Small intestine (tissue), 7 donors: Measurements from ENCODE around the gene VTI1A. TPM values are rescaled to one million over a fixed set of nuclear protein-coding genes. Genes with fewer than 3 reads are reported as not detected.

Experiments
- DNase-seq, 2 donors: peaks; one replicate each; pipeline versions ENCODE4 v3.0.0 to v3.0.0-alpha.2; 2013
- FAIRE-seq: peaks from 2 replicates; lab custom pipeline; 2012; peaks lifted over from hg19 to GRCh38; lab: Jason Lieb, UNC
- H3K27ac ChIP-seq, 3 donors: one replicate each; pipeline ENCODE4 v1.5.1; 2013; ENCODE audit warnings: low read length in 2 of 3, mild to moderate bottlenecking in 2 of 3, control low read depth in 1 of 3, inconsistent platforms in 1 of 3, low read depth in 1 of 3, moderate library complexity in 1 of 3
- H3K27me3 ChIP-seq, 3 donors: one replicate each; pipeline ENCODE4 v1.6.1; 2013; ENCODE audit warnings: low read length in 3 of 3, inconsistent platforms in 1 of 3; ENCODE audit not compliant: control insufficient read depth in 3 of 3, insufficient read depth in 3 of 3
- H3K36me3 ChIP-seq, 3 donors: one replicate each; pipeline ENCODE4 v1.6.1; 2013; ENCODE audit warnings: low read length in 3 of 3, inconsistent platforms in 1 of 3, low read depth in 1 of 3, mild to moderate bottlenecking in 1 of 3, moderate library complexity in 1 of 3; ENCODE audit not compliant: control insufficient read depth in 3 of 3, insufficient read depth in 2 of 3
- H3K4me1 ChIP-seq, 3 donors: one replicate each; pipeline ENCODE4 v1.6.1; 2013; ENCODE audit warnings: low read length in 2 of 3, inconsistent platforms in 1 of 3, low read depth in 1 of 3, mild to moderate bottlenecking in 1 of 3, moderate library complexity in 1 of 3; ENCODE audit not compliant: control insufficient read depth in 3 of 3, insufficient read depth in 2 of 3
- H3K4me3 ChIP-seq, 3 donors: one replicate each; pipeline ENCODE4 v1.5.1; 2013; ENCODE audit warnings: low read length in 3 of 3, control low read depth in 1 of 3, inconsistent platforms in 1 of 3, low read depth in 1 of 3, mild to moderate bottlenecking in 1 of 3, moderate library complexity in 1 of 3
- H3K9me3 ChIP-seq, 2 donors: one replicate each; pipeline ENCODE4 v1.6.1; 2013; ENCODE audit warnings: low read depth in 1 of 2, low read length in 1 of 2; ENCODE audit not compliant: control insufficient read depth in 2 of 2, insufficient read depth in 1 of 2
- WGBS, 3 donors: extraction: QIAGEN DNeasy Blood & Tissue Kit; methylation state at CpG; one replicate each; pipeline ENCODE4 v1.1.7; 2013; 5-methylcytosine and 5-hydroxymethylcytosine counted together
- polyA plus RNA-seq, 4 donors: library from polyadenylated mRNA; stranded (reverse) in 3 of 4; unstranded in 1 of 4; fragments of 200-250 nt in 3 of 4; fragments of 120-200 nt in 1 of 4; gene quantifications; one replicate each; pipeline versions ENCODE4 v1.2.1 to v1.2.3, GENCODE V29; 2013
- donor health status: healthy with polysubstance abuse.
- donor health status: control.
- donor health status: control.
- donor health status: Bipolar disorder and iron deficiency.
- donor health status: healthy.

The VTI1A gene
- polyA plus RNA-seq, 4 donors: 13.8 to 16.8 (median 16.0) TPM

GRCh38 chr10:112801748-112802147 lies 354.7 kb downstream of the VTI1A start:
- Histone ChIP-seq H3K27ac (no peak overlapping the region), H3K27me3 (no peaks in the 10 kb centered on the region), H3K4me1 (peaks cover 0 to 7% (median 0%) of the 10 kb centered on the region in 3 donors), H3K4me3 (no peak overlapping the region), H3K36me3 (peaks cover 0 to 3% (median 0%) of the 10 kb centered on the region in 3 donors), H3K9me3 (peaks cover 0 to 2% of the 10 kb centered on the region in 2 donors)
- DNase-seq: peak in 1 of 2 donors; percentile 32
- 38 to 77% (median 57%) methylated on average over 4 of the region's 4 CpGs for WGBS, 3 donors
- no peak for FAIRE-seq

GRCh38 chr10:112802411-112803022 lies 355.5 kb downstream of the VTI1A start:
- peaks cover 0 to 3% (median 0%) of the 10 kb centered on the region in 3 donors for H3K36me3 ChIP-seq
- H3K27me3 ChIP-seq: no peaks in the 10 kb centered on the region
- H3K4me1 ChIP-seq: peaks cover 0 to 7% (median 0%) of the 10 kb centered on the region in 3 donors
- no peak for DNase-seq
- H3K27ac ChIP-seq: no peak overlapping the region
- 88 to 98% (median 97%) methylated on average over 5 of the region's 5 CpGs for WGBS, 3 donors
- FAIRE-seq: no peak
- no peak overlapping the region for H3K4me3 ChIP-seq
- H3K9me3 ChIP-seq: peaks cover 0 to 2% of the 10 kb centered on the region in 2 donors

- H3K9me3 ChIP-seq: peaks cover 0 to 2% of the 10 kb centered on the region in 2 donors
- H3K27me3 ChIP-seq: no peaks in the 10 kb centered on the region
- peak overlapping the region in 2 of 3 donors; percentile 15 to 91 for H3K27ac ChIP-seq
- H3K36me3 ChIP-seq: peaks cover 0 to 3% (median 0%) of the 10 kb centered on the region in 3 donors
- 19 to 71% (median 33%) methylated on average over 5 of the region's 5 CpGs for WGBS, 3 donors
- peak; percentile 48 to 74 for DNase-seq
- H3K4me1 ChIP-seq: peaks cover 0 to 7% (median 0%) of the 10 kb centered on the region in 3 donors
- no peak for FAIRE-seq
- no peak overlapping the region for H3K4me3 ChIP-seq
Observed at GRCh38 chr10:112803961-112804401, 357.0 kb downstream of the VTI1A start.

GRCh38 chr10:112805254-112805590 lies 358.2 kb downstream of the VTI1A start:
- Histone ChIP-seq H3K4me3 (no peak overlapping the region), H3K36me3 (peaks cover 0 to 3% (median 0%) of the 10 kb centered on the region in 3 donors), H3K9me3 (peaks cover 0 to 2% of the 10 kb centered on the region in 2 donors), H3K27ac (peak overlapping the region in 1 of 3 donors; percentile 91), H3K27me3 (no peaks in the 10 kb centered on the region), H3K4me1 (peaks cover 0 to 7% (median 0%) of the 10 kb centered on the region in 3 donors)
- FAIRE-seq (no peak), DNase-seq (no peak)
- 82 to 94% (median 92%) methylated on average over 4 of the region's 4 CpGs for WGBS, 3 donors

- H3K4me1 ChIP-seq: peaks cover 0 to 7% (median 0%) of the 10 kb centered on the region in 3 donors
- FAIRE-seq (no peak), DNase-seq (peak in 1 of 2 donors; percentile 75)
- WGBS, 3 donors: 46 to 79% (median 71%) methylated on average over 6 of the region's 6 CpGs
- H3K27me3 ChIP-seq: no peaks in the 10 kb centered on the region
- H3K36me3 ChIP-seq: peaks cover 0 to 7% (median 0%) of the 10 kb centered on the region in 3 donors
- H3K4me3 ChIP-seq: no peak overlapping the region
- H3K9me3 ChIP-seq: peaks cover 0 to 2% of the 10 kb centered on the region in 2 donors
- no peak overlapping the region for H3K27ac ChIP-seq
Observed at GRCh38 chr10:112805701-112806100, 358.7 kb downstream of the VTI1A start.

- H3K36me3 ChIP-seq: peaks cover 0 to 9% (median 0%) of the 10 kb centered on the region in 3 donors
- no peak overlapping the region for H3K4me3 ChIP-seq
- peaks cover 0 to 9% (median 0%) of the 10 kb centered on the region in 3 donors for H3K4me1 ChIP-seq
- no peaks in the 10 kb centered on the region for H3K27me3 ChIP-seq
- 96 to 98% (median 97%) methylated on average over 8 of the region's 8 CpGs for WGBS, 3 donors
- FAIRE-seq (no peak), DNase-seq (no peak)
- no peak overlapping the region for H3K27ac ChIP-seq
- peaks cover 0 to 2% of the 10 kb centered on the region in 2 donors for H3K9me3 ChIP-seq
Observed at GRCh38 chr10:112807013-112807412, 360.0 kb downstream of the VTI1A start.

GRCh38 chr10:112809736-112810135 lies 362.7 kb downstream of the VTI1A start:
- WGBS, 3 donors: 94 to 98% (median 95%) methylated on average over 4 of the region's 4 CpGs
- no peak overlapping the region for H3K27ac ChIP-seq
- H3K4me1 ChIP-seq: peaks cover 0 to 13% (median 4%) of the 10 kb centered on the region in 3 donors
- H3K36me3 ChIP-seq: peaks cover 0 to 13% (median 0%) of the 10 kb centered on the region in 3 donors
- DNase-seq (no peak), FAIRE-seq (no peak)
- H3K27me3 ChIP-seq: no peaks in the 10 kb centered on the region
- H3K4me3 ChIP-seq: no peak overlapping the region
- peaks cover 0 to 2% of the 10 kb centered on the region in 2 donors for H3K9me3 ChIP-seq

- FAIRE-seq: no peak
- H3K36me3 ChIP-seq: peaks cover 0 to 20% (median 0%) of the 10 kb centered on the region in 3 donors
- H3K4me1 ChIP-seq: peaks cover 0 to 13% (median 4%) of the 10 kb centered on the region in 3 donors
- no peak for DNase-seq
- no peaks in the 10 kb centered on the region for H3K27me3 ChIP-seq
- no peak overlapping the region for H3K27ac ChIP-seq
- H3K9me3 ChIP-seq: no peaks in the 10 kb centered on the region
- WGBS, 3 donors: 91 to 94% (median 92%) methylated on average over 10 of the region's 10 CpGs
- no peak overlapping the region for H3K4me3 ChIP-seq
Observed at GRCh38 chr10:112810711-112811151, 363.7 kb downstream of the VTI1A start.
